Activated B cell treated with CpG ODN at 0.5 μM for 24 hours (primary cell): ENCODE results near the gene FGGY. TPM values are rescaled to one million over a fixed set of nuclear protein-coding genes. Genes with fewer than 3 reads are reported as not detected.

ENCODE experiments used
- ATAC-seq: fragments of 200-7000 bp; cut with Tn5 transposase; one replicate; pipeline ENCODE4 v1.10.0; 2021; ENCODE audit warnings: low read depth, mild to moderate bottlenecking, moderate library complexity
- CTCF ChIA-PET: fragments of 350-600 bp; sonication (Branson Sonifier 250); formaldehyde crosslinking; loops from one replicate; lab custom pipeline; 2021; ENCODE audit warnings: antibody characterized with exemption; lab: Charles Lee
- POLR2A ChIA-PET: fragments of 350-600 bp; sonication (Branson Sonifier 250); formaldehyde crosslinking; loops from one replicate; lab custom pipeline; 2021; ENCODE audit warnings: antibody characterized with exemption; lab: Charles Lee
- DNase-seq: peaks from one replicate; pipeline ENCODE4 v3.0.0; 2022
- H3K27ac Mint-ChIP-seq: one replicate; pipeline ENCODE4 v1.8.0; 2020; ENCODE audit warnings: mixed read lengths
- H3K27me3 Mint-ChIP-seq: one replicate; pipeline ENCODE4 v1.8.0; 2021; ENCODE audit warnings: mixed read lengths
- H3K36me3 Mint-ChIP-seq: one replicate; pipeline ENCODE4 v1.8.0; 2021; ENCODE audit warnings: low read depth, mixed read lengths
- H3K4me1 Mint-ChIP-seq: one replicate; pipeline ENCODE4 v1.8.0; 2021; ENCODE audit warnings: mixed read lengths
- H3K4me3 Mint-ChIP-seq: one replicate; pipeline ENCODE4 v1.8.0; 2020; ENCODE audit warnings: mild to moderate bottlenecking, mixed read lengths
- H3K9me3 Mint-ChIP-seq: one replicate; pipeline ENCODE4 v1.8.0; 2020; ENCODE audit warnings: mixed read lengths
- CTCF ChIP-seq: fragments of 200-600 bp; IDR thresholded peaks from one replicate; pipeline ENCODE4 v1.8.0; 2022; ENCODE audit warnings: antibody characterized with exemption, mild to moderate bottlenecking
- intact Hi-C: fragments of 100-400 bp; cut with micrococcal nuclease; formaldehyde crosslinking; loops from one replicate; pipeline ENCODE4 v1.15.1; 2024
- total RNA-seq: library from RNA; stranded (reverse); gene quantifications from 2 replicates; pipeline ENCODE4 v1.2.3, GENCODE V29; 2022

FGGY gene
- total RNA-seq, 1 donor from 2014 or later: 24.0 TPM

DNA sequence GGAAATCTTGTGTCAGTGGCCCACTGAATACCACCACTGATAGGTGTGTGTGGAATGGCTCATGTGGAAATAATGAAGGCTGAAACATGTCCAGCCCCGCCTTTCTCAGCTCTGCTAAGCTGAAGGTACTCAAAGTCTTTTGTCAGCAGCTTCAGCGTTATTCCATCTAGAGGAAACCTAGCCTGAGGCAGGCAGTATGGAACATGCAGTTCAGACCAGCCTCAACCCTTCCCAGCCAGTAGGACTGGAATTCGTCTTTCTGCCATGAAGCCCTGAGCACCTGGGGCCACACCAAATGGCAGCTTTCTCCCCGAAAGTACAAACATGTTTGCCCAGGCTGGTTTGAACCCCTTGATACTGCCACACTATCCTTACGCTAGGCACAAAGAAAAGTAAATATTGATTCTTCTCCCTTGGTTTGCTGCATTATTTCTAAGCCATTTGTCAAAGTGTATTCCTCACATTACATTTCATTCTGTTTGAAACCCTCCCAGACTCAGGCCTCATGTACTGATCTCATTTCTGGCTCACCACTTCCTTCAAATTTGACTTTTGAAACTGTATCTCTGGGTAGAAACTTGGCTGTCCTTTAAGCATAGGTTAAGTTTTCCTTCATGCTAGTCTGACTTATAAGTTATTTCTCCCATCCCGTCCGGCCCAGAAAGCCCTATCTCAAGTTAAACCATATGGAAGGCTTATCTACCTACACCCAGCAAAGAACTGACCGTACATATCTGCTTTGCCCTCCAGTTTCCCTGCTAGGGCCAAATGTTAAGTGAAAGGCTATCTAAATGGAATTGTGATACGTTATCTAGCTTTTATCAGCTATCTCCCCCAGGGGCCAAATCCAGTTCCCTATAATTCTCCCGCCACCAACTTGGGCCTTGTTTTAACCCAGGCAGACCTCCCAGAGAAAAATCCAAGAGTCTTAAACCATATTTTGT, 472.2 kb downstream of the FGGY start:
- Mint-ChIP-seq H3K27ac (no peak overlapping the region), H3K36me3 (no peaks in the 10 kb centered on the region), H3K4me1 (no peaks in the 10 kb centered on the region), H3K27me3 (no peaks in the 10 kb centered on the region), H3K9me3 (no peaks in the 10 kb centered on the region), H3K4me3 (no peak overlapping the region)
- ChIA-PET CTCF (interaction anchor here (0.7 kb wide), 1 partner anchor 8 kb away, joined by 3 read pairs; no protein-coding TSS in a partner anchor), POLR2A (no interaction called here)
- ATAC-seq (no peak), DNase-seq (no peak)
- intact Hi-C loops: no loop called here
- no peak for TF ChIP-seq CTCF

- ChIA-PET POLR2A (no interaction called here), CTCF (interaction anchor here (0.7 kb wide), 1 partner anchor 9 kb away, joined by 3 read pairs; no protein-coding TSS in a partner anchor)
- Mint-ChIP-seq H3K27ac (no peak overlapping the region), H3K27me3 (no peaks in the 10 kb centered on the region), H3K4me3 (no peak overlapping the region), H3K9me3 (no peaks in the 10 kb centered on the region), H3K36me3 (no peaks in the 10 kb centered on the region), H3K4me1 (no peaks in the 10 kb centered on the region)
- intact Hi-C loops: no loop called here
- no peak for TF ChIP-seq CTCF
- ATAC-seq: no peak
- no peak for DNase-seq
Observed at GRCh38 chr1:59769736-59770095, 472.8 kb downstream of the FGGY start.

- POLR2A ChIA-PET: no interaction called here
- Mint-ChIP-seq H3K4me3 (no peak overlapping the region), H3K27ac (no peak overlapping the region), H3K4me1 (no peaks in the 10 kb centered on the region), H3K36me3 (no peaks in the 10 kb centered on the region), H3K27me3 (no peaks in the 10 kb centered on the region), H3K9me3 (no peaks in the 10 kb centered on the region)
- no peak for TF ChIP-seq CTCF
- DNase-seq: no peak
- CTCF ChIA-PET: no interaction called here
- no peak for ATAC-seq
- intact Hi-C loops: no loop called here
Observed at GRCh38 chr1:59771361-59771760, 474.5 kb downstream of the FGGY start.

- ChIA-PET POLR2A (no interaction called here), CTCF (no interaction called here)
- Mint-ChIP-seq H3K4me3 (no peak overlapping the region), H3K27me3 (no peaks in the 10 kb centered on the region), H3K4me1 (no peaks in the 10 kb centered on the region), H3K9me3 (no peaks in the 10 kb centered on the region), H3K36me3 (no peaks in the 10 kb centered on the region), H3K27ac (no peak overlapping the region)
- DNase-seq (no peak), ATAC-seq (no peak)
- intact Hi-C loops: no loop called here
- no peak for TF ChIP-seq CTCF
Observed at GRCh38 chr1:59775480-59775879, 478.6 kb downstream of the FGGY start.

DNA sequence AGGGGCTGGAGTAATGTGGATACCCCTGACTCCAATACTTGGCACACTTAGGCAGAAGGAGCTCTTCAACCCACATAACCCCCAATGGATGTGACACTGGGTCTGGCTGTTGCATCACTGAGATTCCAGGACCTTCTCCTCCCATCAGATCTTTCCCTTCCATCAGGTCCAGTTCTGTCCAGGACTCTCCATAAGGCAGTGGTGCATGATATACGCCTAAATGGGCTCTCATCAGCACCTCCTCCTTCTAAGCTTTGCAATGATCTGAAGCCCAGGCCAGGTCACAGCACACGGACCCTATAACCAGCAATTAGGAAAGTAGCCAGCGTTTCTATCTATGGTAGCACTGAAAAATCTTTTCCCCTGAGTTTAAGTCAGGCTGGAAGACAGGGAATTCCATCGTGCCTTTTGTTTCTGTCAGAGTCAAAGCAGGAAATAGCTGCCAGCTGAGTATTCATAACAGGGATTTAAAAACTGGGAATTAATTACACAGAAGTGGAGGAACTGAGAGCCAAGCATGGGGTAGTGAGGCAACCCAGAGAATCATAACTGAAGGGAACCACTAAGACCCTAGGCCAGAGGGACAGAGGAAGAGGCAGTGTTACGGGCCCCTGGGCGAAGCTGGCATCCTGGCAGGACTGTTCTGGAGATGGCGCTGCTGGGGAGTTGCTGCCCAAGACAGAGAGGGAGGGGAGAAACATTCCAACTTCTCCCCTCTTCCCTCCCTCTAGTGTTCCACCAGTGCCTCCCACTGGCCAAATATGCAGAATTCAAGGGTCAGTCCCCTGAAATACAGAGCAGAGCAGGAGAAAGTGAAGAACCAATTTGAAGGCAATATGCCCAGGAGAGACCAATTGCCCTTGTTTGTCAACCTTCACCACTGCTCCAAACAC, 480.3 kb downstream of the FGGY start:
- Mint-ChIP-seq H3K36me3 (no peaks in the 10 kb centered on the region), H3K4me3 (no peak overlapping the region), H3K27ac (no peak overlapping the region), H3K27me3 (no peaks in the 10 kb centered on the region), H3K9me3 (no peaks in the 10 kb centered on the region), H3K4me1 (no peaks in the 10 kb centered on the region)
- no peak for TF ChIP-seq CTCF
- DNase-seq: no peak
- CTCF ChIA-PET: no interaction called here
- POLR2A ChIA-PET: no interaction called here
- intact Hi-C loops: no loop called here
- ATAC-seq: no peak
